Lower lobe of right lung (tissue), 2 donors: ENCODE data around the gene PRAC1. TPM values are rescaled to one million over a fixed set of nuclear protein-coding genes. Genes with fewer than 3 reads are reported as not detected.
"Not testable (repeated sequence)": the region's sequence is repeated elsewhere in the genome, so short reads cannot be mapped to it uniquely, and the experiment has no call there.

ENCODE experiments used
- ATAC-seq, 2 donors: fragments of 200-7000 bp; cut with Tn5 transposase; one replicate each; pipeline ENCODE4 v1.9.1; 2020 to 2022; ENCODE audit warnings: mild to moderate bottlenecking in 2 of 2, moderate library complexity in 2 of 2
- DNase-seq: peaks from one replicate; pipeline ENCODE4 v3.0.0-alpha.2; 2020
- H3K27ac ChIP-seq: fragments of 200-600 bp; one replicate; pipeline ENCODE4 v1.8.0; 2022
- H3K27me3 ChIP-seq: fragments of 200-600 bp; one replicate; pipeline ENCODE4 v1.8.0; 2022; ENCODE audit warnings: low read depth
- H3K36me3 ChIP-seq: fragments of 200-600 bp; one replicate; pipeline ENCODE4 v1.8.0; 2022; ENCODE audit warnings: mild to moderate bottlenecking
- H3K4me1 ChIP-seq: fragments of 200-600 bp; one replicate; pipeline ENCODE4 v1.8.0; 2022
- H3K4me3 ChIP-seq: fragments of 200-600 bp; one replicate; pipeline ENCODE4 v1.8.0; 2022; ENCODE audit warnings: mild to moderate bottlenecking
- H3K9me3 ChIP-seq: fragments of 200-600 bp; one replicate; pipeline ENCODE4 v1.8.0; 2022
- intact Hi-C: fragments of 100-400 bp; cut with DNase I; formaldehyde crosslinking; loops from one replicate; pipeline ENCODE4 v1.11.0; 2022
- total RNA-seq: library from RNA; stranded (reverse); fragmentation: NEBNext Ultra II Directional; extraction: Animal tissue kit (Norgen Biotek cat#: 25700); gene quantifications from one replicate; pipeline ENCODE4 v1.2.1, GENCODE V29; 2021
- TF ChIP-seq, protein P1 (sequence below): fragments of 200-600 bp; IDR thresholded peaks from one replicate; pipeline ENCODE4 v1.8.0; 2022; ENCODE audit warnings: antibody characterized with exemption, mild to moderate bottlenecking
- donor health status: DM: no; HTN: yes; CAD: no; lungs with severe emphysema.

Gene PRAC1
- total RNA-seq, 1 donor from 2014 or later, result not detected

DNA sequence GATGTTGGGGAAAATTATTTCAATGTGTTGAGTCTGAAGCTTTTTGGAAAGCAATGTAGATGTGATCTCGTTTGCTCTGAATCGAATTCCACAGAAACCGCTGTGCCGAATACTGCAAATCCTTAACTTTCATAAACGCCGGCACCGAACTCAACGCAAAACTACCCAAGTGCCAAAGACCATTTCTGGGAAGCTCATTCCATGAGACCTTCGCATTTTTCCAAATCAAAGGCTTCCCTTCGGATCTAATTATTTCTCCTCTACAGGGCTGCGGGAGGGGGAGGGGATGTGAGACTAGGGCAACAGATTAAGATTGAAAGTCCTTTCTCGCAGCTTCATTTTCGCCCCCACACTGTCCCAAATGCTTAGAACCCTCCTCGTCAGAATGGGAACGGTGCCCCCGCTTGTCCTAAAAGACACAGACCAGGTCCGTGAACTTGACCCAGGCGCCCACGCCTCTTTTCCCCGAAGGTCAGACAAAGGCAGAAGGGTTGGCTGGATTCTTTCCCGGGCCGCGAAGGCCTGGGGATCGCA is 4.0 kb downstream of the PRAC1 start:
- no peak overlapping the region for H3K4me3 ChIP-seq
- H3K36me3 ChIP-seq, result no peaks in the 10 kb centered on the region
- DNase-seq (no peak), ATAC-seq (no peak)
- H3K27me3 ChIP-seq, result peaks cover 100% of the 10 kb centered on the region
- no peak overlapping the region for H3K27ac ChIP-seq
- TF ChIP-seq, protein P1, sequence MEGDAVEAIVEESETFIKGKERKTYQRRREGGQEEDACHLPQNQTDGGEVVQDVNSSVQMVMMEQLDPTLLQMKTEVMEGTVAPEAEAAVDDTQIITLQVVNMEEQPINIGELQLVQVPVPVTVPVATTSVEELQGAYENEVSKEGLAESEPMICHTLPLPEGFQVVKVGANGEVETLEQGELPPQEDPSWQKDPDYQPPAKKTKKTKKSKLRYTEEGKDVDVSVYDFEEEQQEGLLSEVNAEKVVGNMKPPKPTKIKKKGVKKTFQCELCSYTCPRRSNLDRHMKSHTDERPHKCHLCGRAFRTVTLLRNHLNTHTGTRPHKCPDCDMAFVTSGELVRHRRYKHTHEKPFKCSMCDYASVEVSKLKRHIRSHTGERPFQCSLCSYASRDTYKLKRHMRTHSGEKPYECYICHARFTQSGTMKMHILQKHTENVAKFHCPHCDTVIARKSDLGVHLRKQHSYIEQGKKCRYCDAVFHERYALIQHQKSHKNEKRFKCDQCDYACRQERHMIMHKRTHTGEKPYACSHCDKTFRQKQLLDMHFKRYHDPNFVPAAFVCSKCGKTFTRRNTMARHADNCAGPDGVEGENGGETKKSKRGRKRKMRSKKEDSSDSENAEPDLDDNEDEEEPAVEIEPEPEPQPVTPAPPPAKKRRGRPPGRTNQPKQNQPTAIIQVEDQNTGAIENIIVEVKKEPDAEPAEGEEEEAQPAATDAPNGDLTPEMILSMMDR, result no peak
- peaks cover 18% of the 10 kb centered on the region for H3K4me1 ChIP-seq
- no peaks in the 10 kb centered on the region for H3K9me3 ChIP-seq
- intact Hi-C loops, result no loop called here

DNA sequence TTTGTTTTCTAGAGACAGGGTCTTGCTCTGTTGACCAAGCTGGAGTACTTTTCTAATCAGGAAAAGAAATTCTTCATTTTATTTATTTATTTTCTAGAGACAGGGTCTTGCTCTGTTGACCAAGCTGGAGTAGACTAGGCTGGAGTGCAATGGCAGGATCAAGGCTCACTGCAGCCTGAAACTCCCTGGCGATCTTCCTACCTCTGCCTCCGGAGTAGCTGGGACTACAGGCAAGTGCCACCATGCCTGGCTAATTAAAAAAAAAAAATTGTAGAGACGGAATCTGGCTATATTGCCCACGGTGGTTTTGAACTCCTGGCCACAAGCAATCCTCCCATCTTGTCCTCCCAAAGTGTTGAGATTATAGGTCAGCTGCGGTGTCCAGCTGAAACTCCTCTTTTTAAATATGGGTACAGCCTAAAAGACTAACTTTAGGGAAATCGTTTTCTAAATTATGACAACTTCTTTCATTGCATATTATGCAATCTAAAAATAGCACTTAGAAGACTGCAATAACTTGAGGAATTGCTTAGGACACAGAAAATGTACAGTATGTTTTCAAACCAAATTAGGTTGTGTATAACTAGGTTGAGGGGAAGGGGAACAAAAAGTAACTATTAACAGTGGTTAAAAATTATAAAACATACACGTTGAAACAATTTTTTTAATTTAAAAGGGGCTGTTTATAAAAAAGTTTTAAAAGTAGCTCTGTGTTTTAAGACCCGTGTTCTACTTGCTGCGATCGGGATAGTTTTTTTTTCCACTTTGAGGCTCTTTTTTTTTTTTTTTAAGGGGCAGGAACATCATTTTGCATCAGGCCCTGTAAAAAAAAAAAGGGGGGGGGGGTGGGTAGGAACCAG is 4.7 kb downstream of the PRAC1 start:
- intact Hi-C loops, result no loop called here
- DNase-seq, result no peak
- TF ChIP-seq, protein P1, result no peak
- peaks cover 14% of the 10 kb centered on the region for H3K4me1 ChIP-seq
- ATAC-seq, result no peak
- no peaks in the 10 kb centered on the region for H3K9me3 ChIP-seq
- peaks cover 100% of the 10 kb centered on the region for H3K27me3 ChIP-seq
- no peaks in the 10 kb centered on the region for H3K36me3 ChIP-seq
- no peak overlapping the region for H3K4me3 ChIP-seq
- no peak overlapping the region for H3K27ac ChIP-seq

DNA sequence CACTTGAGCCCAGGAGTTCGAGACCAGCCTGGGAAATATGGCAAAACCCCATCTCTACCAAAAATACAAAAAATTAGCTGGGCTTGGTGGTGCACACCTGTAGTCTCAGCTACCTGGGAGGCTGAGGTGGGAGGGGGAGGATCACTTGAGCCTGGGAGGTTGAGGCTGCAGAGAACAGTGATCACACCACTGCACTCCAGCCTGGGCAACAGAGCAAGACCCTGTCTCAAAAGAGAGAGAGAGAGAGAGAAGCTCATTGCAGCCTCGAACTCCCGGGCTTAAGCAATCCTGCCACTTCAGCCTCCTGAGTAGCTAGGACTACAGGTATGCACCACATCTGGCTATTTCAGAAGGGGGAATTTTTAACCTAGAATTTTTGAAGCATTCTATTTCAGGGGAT is 5.8 kb downstream of the PRAC1 start:
- H3K4me1 ChIP-seq, result peaks cover 14% of the 10 kb centered on the region
- H3K27ac ChIP-seq, DNase-seq, H3K4me3 ChIP-seq, ATAC-seq, H3K9me3 ChIP-seq, intact Hi-C loops, H3K36me3 ChIP-seq: not testable (repeated sequence)
- H3K27me3 ChIP-seq, result peaks cover 100% of the 10 kb centered on the region

DNA sequence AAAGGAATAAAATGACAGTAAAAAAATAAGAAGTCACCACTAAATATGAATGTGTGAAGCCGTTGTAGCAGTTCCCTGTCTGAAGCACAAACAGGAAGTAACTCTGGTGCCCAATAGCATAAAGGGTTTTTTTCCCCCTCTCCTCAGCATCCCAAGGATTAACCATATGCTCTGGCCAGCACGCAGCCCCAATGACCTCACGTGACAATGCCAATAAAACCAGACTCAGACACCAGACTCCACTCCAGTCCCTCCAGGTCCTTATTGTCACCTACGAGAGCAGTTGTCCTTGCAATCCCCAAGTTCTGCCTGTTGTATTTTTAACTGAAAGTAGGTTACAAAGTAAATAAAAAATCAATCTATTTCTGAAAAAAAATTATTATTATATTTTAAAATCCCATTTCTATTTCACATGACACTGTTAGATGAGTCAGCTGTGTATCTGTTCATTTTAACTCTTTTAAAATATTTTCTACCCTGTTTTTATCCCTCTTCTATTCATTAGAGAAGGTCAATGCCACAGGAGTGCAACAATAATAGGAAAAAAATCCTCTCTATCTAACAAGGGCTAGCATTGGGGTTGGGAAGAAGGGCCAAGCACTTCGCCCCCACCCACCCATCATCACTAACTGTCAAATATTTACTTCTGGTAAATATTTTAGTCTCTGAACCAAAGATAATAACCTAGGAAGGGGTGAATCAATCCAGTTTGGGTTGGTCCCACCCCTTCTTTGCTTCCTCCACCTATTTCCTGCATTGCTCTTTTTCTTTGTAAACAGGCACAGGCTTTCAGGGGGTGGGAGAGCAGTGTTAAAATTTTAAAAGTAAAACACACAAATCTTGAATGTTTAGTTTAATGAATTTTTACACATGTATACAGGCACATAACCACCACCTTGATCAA is 6.6 kb downstream of the PRAC1 start:
- peaks cover 100% of the 10 kb centered on the region for H3K27me3 ChIP-seq
- TF ChIP-seq, protein P1, result no peak
- DNase-seq, result no peak
- peaks cover 14% of the 10 kb centered on the region for H3K4me1 ChIP-seq
- H3K27ac ChIP-seq, result no peak overlapping the region
- intact Hi-C loops, result no loop called here
- no peaks in the 10 kb centered on the region for H3K36me3 ChIP-seq
- ATAC-seq, result no peak
- H3K9me3 ChIP-seq, result no peaks in the 10 kb centered on the region
- no peak overlapping the region for H3K4me3 ChIP-seq

DNA sequence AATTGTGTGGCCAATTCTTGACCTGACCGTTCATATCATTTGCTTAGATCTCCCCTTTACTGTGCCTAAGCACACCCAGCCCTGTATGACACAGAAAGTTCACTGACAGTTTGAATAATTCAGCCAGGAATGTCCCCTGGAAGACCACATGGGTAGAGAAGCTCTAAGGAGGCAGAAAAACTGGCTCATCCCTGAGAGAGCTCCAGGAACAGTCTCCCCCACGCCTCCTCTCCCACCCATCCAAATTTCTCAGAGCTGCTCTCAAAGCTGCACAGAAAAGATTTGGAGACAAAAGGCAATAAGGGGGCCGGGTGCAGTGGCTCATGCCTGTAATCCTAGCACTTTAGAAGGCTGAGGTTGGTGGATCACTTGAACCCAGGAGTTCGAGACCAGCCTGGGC is 11.2 kb downstream of the PRAC1 start:
- intact Hi-C loops, result no loop called here
- Histone ChIP-seq H3K9me3 (no peaks in the 10 kb centered on the region), H3K36me3 (no peaks in the 10 kb centered on the region), H3K27me3 (peaks cover 97% of the 10 kb centered on the region), H3K27ac (no peak overlapping the region), H3K4me3 (no peak overlapping the region), H3K4me1 (no peaks in the 10 kb centered on the region)
- DNase-seq, result no peak
- no peak for ATAC-seq
- TF ChIP-seq, protein P1, result no peak
